A673 (cell line): ENCODE results near the gene CNPY3. TPM values are rescaled to one million over a fixed set of nuclear protein-coding genes. Genes with fewer than 3 reads are reported as not detected.

ENCODE experiments used
- BruUV-seq: library from RNA; stranded (reverse); fragments of 400-500 nt; replicated peaks from 2 replicates; lab custom pipeline; 2021; lab: Mats Ljungman, UMichigan
- CTCF ChIA-PET: fragments of 300-600 bp; sonication (Branson Sonifier 250); formaldehyde crosslinking; loops from one replicate; lab custom pipeline; 2022; ENCODE audit warnings: antibody characterized with exemption; lab: Charles Lee
- POLR2A ChIA-PET: fragments of 300-600 bp; sonication (Branson Sonifier 250); formaldehyde crosslinking; loops from one replicate; lab custom pipeline; 2022; ENCODE audit warnings: antibody characterized with exemption; ENCODE audit not compliant: low non-redundant PET; lab: Charles Lee
- DNase-seq: peaks from one replicate; pipeline ENCODE4 v3.0.0-alpha.2; 2015; ENCODE audit warnings: low spot score
- H3K27ac ChIP-seq: fragments of 200-600 bp; sonication (generic); 2 replicates; pipeline ENCODE4 v1.5.1; 2016; ENCODE audit warnings: mixed run types, low read depth, mild to moderate bottlenecking, mixed read lengths, antibody characterized with exemption, low read length; ENCODE audit not compliant: poor library complexity, severe bottlenecking
- H3K27me3 ChIP-seq: fragments of 200-600 bp; sonication (generic); replicated peaks from 2 replicates; pipeline ENCODE4 v1.6.1; 2017; ENCODE audit warnings: mixed run types, low read depth, mild to moderate bottlenecking, mixed read lengths, antibody characterized with exemption, low read length; ENCODE audit not compliant: insufficient read depth, poor library complexity
- H3K36me3 ChIP-seq: fragments of 200-600 bp; sonication (generic); 2 replicates; pipeline ENCODE4 v1.6.1; 2016; ENCODE audit warnings: mixed run types, mild to moderate bottlenecking, mixed read lengths, antibody characterized with exemption, low read length; ENCODE audit not compliant: insufficient read depth, poor library complexity, severe bottlenecking
- H3K4me1 ChIP-seq: fragments of 200-600 bp; sonication (generic); 2 replicates; pipeline ENCODE4 v1.6.1; 2017; ENCODE audit warnings: mixed run types, mild to moderate bottlenecking, mixed read lengths, antibody characterized with exemption, low read length; ENCODE audit not compliant: insufficient read depth, poor library complexity, severe bottlenecking
- H3K4me3 ChIP-seq: fragments of 200-600 bp; sonication (generic); 2 replicates; pipeline ENCODE4 v1.5.1; 2016; ENCODE audit warnings: low read depth, mixed run types, mild to moderate bottlenecking, mixed read lengths, low read length; ENCODE audit not compliant: poor library complexity, severe bottlenecking
- H3K9me3 ChIP-seq: fragments of 200-600 bp; sonication (generic); 2 replicates; pipeline ENCODE4 v1.6.1; 2016; ENCODE audit warnings: mixed run types, low read depth, mild to moderate bottlenecking, mixed read lengths, antibody characterized with exemption, low read length; ENCODE audit not compliant: poor library complexity, severe bottlenecking
- CTCF ChIP-seq: fragments of 300-800, 200-600 bp; sonication (generic); conservative IDR thresholded peaks from 2 replicates; pipeline ENCODE4 v1.5.1; 2017; ENCODE audit warnings: low read depth, mild to moderate bottlenecking, antibody characterized with exemption, low read length, moderate library complexity, mixed read lengths
- EZH2 ChIP-seq: fragments of 200-600 bp; sonication (generic); IDR thresholded peaks from 2 replicates; pipeline ENCODE4 v1.6.1; 2017; ENCODE audit warnings: borderline replicate concordance, low read depth, mild to moderate bottlenecking, mixed read lengths, antibody characterized with exemption, low read length; ENCODE audit not compliant: poor library complexity, severe bottlenecking
- intact Hi-C: fragments of 100-400 bp; cut with micrococcal nuclease; formaldehyde crosslinking; loops from one replicate; pipeline ENCODE4 v1.10.0; 2022; ENCODE audit not compliant: unreplicated experiment
- total RNA-seq: library from RNA; stranded (reverse); gene quantifications from 2 replicates; pipeline ENCODE4 v1.2.3, GENCODE V29; 2021

CNPY3 gene
- total RNA-seq, 1 experiment from 2014 or later, result 37.7 TPM

DNA sequence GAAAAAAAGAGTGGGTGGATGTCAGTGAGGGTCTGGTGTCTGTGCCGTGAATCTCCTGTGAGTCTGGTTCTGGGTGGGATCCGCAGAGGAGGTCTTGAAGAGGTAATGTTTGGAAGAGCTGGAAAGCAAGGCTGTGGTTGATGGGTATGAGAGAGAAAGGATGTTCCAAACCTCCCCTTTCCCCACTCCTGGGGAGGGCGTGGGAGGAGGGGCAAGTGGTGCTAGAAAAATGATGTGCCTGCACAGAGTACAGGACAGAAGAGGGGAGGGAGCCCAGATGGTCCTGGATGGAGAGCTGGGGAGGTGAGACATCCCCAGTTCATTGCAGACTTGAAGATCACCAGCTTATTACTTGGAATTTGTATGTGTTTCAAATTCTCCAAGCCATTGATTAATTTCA, 3.1 kb downstream of the CNPY3 start:
- ChIA-PET POLR2A (no interaction called here), CTCF (no interaction called here)
- Histone ChIP-seq H3K4me3 (no peak overlapping the region), H3K9me3 (no peaks in the 10 kb centered on the region), H3K27ac (no peak overlapping the region), H3K27me3 (no peaks in the 10 kb centered on the region), H3K36me3 (peaks cover 32% of the 10 kb centered on the region), H3K4me1 (peaks cover 27% of the 10 kb centered on the region)
- TF ChIP-seq CTCF (no peak), EZH2 (no peak)
- intact Hi-C loops, result no loop called here
- DNase-seq, result no peak
- no TSS peak for BruUV-seq

- no peak for DNase-seq
- H3K27ac ChIP-seq, result no peak overlapping the region
- intact Hi-C loops, result no loop called here
- TF ChIP-seq CTCF (no peak), EZH2 (no peak)
- BruUV-seq, result no TSS peak
- peaks cover 27% of the 10 kb centered on the region for H3K4me1 ChIP-seq
- ChIA-PET POLR2A (no interaction called here), CTCF (no interaction called here)
- H3K9me3 ChIP-seq, result no peaks in the 10 kb centered on the region
- no peak overlapping the region for H3K4me3 ChIP-seq
- peaks cover 35% of the 10 kb centered on the region for H3K36me3 ChIP-seq
- no peaks in the 10 kb centered on the region for H3K27me3 ChIP-seq
Measured at GRCh38 chr6:42933205-42933604, 3.9 kb downstream of the CNPY3 start.

DNA sequence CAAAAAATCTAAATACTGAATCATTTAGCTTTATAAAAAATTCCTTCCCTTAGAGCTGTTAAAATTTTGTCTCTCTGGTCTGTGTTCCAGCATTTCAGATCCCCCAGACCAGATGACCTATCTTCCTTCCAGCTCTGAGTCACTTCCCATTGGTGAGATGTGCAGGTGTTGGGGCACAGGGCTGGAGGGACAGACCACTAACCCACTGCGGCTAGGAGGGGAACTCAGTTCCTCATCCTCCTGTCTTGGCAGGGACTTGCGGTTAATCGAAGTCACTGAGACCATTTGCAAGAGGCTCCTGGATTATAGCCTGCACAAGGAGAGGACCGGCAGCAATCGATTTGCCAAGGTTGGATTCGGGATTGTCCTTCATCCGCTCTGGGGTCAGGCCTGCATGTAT, 6.0 kb downstream of the CNPY3 start:
- ChIA-PET CTCF (interaction anchor here (0.6 kb wide), 1 partner anchor 12 kb away, joined by 3 read pairs; no protein-coding TSS in a partner anchor), POLR2A (no interaction called here)
- intact Hi-C loops, result no loop called here
- H3K36me3 ChIP-seq, result peaks cover 35% of the 10 kb centered on the region
- no peak overlapping the region for H3K27ac ChIP-seq
- H3K27me3 ChIP-seq, result no peaks in the 10 kb centered on the region
- H3K4me3 ChIP-seq, result no peak overlapping the region
- TF ChIP-seq CTCF, result no peak
- TF ChIP-seq EZH2, result no peak
- no peak for DNase-seq
- no peaks in the 10 kb centered on the region for H3K9me3 ChIP-seq
- BruUV-seq, result no TSS peak
- H3K4me1 ChIP-seq, result peaks cover 22% of the 10 kb centered on the region
